HEK293 (cell line): ENCODE data around the gene ADPGK.

Source experiments
- GLIS1 ChIP-seq: fragments of 450-650 bp; formaldehyde crosslinking; IDR thresholded peaks from 2 replicates; pipeline ENCODE4 v1.5.1; 2016; ENCODE audit warnings: missing biosample characterization, missing genetic modification characterization
- OVOL3 ChIP-seq: fragments of 450-650 bp; formaldehyde crosslinking; IDR thresholded peaks from 2 replicates; pipeline ENCODE4 v1.5.1; 2016; ENCODE audit warnings: missing biosample characterization, missing genetic modification characterization
- PRDM10 ChIP-seq: fragments of 450-650 bp; formaldehyde crosslinking; IDR thresholded peaks from 2 replicates; pipeline ENCODE4 v1.5.1; 2016; ENCODE audit warnings: missing biosample characterization, missing genetic modification characterization
- SETDB1 ChIP-seq: IDR thresholded peaks from one replicate; pipeline ENCODE4 v1.6.1; 2017; ENCODE audit warnings: mild to moderate bottlenecking, low read length, moderate library complexity, mixed read lengths; ENCODE audit not compliant: insufficient read length
- TSHZ1 ChIP-seq: fragments of 450-650 bp; formaldehyde crosslinking; IDR thresholded peaks from 2 replicates; pipeline ENCODE4 v1.5.1; 2016; ENCODE audit warnings: missing biosample characterization, missing genetic modification characterization, borderline replicate concordance
- ZBTB10 ChIP-seq: fragments of 450-650 bp; formaldehyde crosslinking; IDR thresholded peaks from 2 replicates; pipeline ENCODE4 v1.5.1; 2016; ENCODE audit warnings: missing biosample characterization, missing genetic modification characterization
- ZBTB7A ChIP-seq: fragments of 450-650 bp; formaldehyde crosslinking; IDR thresholded peaks from 2 replicates; pipeline ENCODE4 v1.5.1; 2016; ENCODE audit warnings: low read depth, missing biosample characterization, missing genetic modification characterization
- ZEB2 ChIP-seq: fragments of 450-650 bp; formaldehyde crosslinking; IDR thresholded peaks from 2 replicates; pipeline ENCODE4 v1.5.1; 2016; ENCODE audit warnings: missing biosample characterization, missing genetic modification characterization
- ZNF112 ChIP-seq: fragments of 450-650 bp; formaldehyde crosslinking; IDR thresholded peaks from 2 replicates; pipeline ENCODE4 v1.5.0; 2017; ENCODE audit warnings: missing biosample characterization, missing genetic modification characterization
- ZNF175 ChIP-seq: fragments of 450-650 bp; formaldehyde crosslinking; IDR thresholded peaks from 2 replicates; pipeline ENCODE4 v1.5.1; 2016; ENCODE audit warnings: missing biosample characterization, missing genetic modification characterization
- ZNF202 ChIP-seq: fragments of 450-650 bp; formaldehyde crosslinking; IDR thresholded peaks from 2 replicates; pipeline ENCODE4 v1.5.1; 2016; ENCODE audit warnings: missing biosample characterization, missing genetic modification characterization, borderline replicate concordance
- ZNF239 ChIP-seq: fragments of 450-650 bp; formaldehyde crosslinking; IDR thresholded peaks from 2 replicates; pipeline ENCODE4 v1.5.1; 2016; ENCODE audit warnings: missing biosample characterization, missing genetic modification characterization
- ZNF24 ChIP-seq: fragments of 450-650 bp; formaldehyde crosslinking; IDR thresholded peaks from 2 replicates; pipeline ENCODE4 v1.5.1; 2016; ENCODE audit warnings: missing biosample characterization, missing genetic modification characterization
- ZNF654 ChIP-seq: fragments of 450-650 bp; formaldehyde crosslinking; IDR thresholded peaks from 2 replicates; pipeline ENCODE4 v1.5.1; 2016; ENCODE audit warnings: low read depth, missing biosample characterization, missing genetic modification characterization
- TF ChIP-seq, protein P1 (sequence below): fragments of 450-650 bp; formaldehyde crosslinking; IDR thresholded peaks from 2 replicates; pipeline ENCODE4 v1.5.1; 2016; ENCODE audit warnings: missing biosample characterization, missing genetic modification characterization

Gene ADPGK

GRCh38 chr15:72796515-72797337, 13.2 kb upstream of the ADPGK start (continued):
- TF ChIP-seq ZEB2 (tag by site-specific recombination) (peak; percentile 32; the same call in 1 of the 2 replicates), TSHZ1 (tag by site-specific recombination) (no peak), PRDM10 (tag by site-specific recombination) (0 out of 2 replicates have a peak, but pooled peaks have one; percentile 28), OVOL3 (tag by site-specific recombination) (no peak), ZNF175 (tag by site-specific recombination) (no peak), ZNF654 (tag by site-specific recombination) (no peak), GLIS1 (peak; percentile 56), ZBTB10 (tag by site-specific recombination) (no peak), ZNF112 (tag by site-specific recombination) (no peak), SETDB1 (no peak), ZNF202 (tag by site-specific recombination) (no peak), ZNF239 (tag by site-specific recombination) (no peak), ZNF24 (0 out of 2 replicates have a peak, but pooled peaks have one; percentile 37), ZBTB7A (no peak)
- TF ChIP-seq, protein P1, sequence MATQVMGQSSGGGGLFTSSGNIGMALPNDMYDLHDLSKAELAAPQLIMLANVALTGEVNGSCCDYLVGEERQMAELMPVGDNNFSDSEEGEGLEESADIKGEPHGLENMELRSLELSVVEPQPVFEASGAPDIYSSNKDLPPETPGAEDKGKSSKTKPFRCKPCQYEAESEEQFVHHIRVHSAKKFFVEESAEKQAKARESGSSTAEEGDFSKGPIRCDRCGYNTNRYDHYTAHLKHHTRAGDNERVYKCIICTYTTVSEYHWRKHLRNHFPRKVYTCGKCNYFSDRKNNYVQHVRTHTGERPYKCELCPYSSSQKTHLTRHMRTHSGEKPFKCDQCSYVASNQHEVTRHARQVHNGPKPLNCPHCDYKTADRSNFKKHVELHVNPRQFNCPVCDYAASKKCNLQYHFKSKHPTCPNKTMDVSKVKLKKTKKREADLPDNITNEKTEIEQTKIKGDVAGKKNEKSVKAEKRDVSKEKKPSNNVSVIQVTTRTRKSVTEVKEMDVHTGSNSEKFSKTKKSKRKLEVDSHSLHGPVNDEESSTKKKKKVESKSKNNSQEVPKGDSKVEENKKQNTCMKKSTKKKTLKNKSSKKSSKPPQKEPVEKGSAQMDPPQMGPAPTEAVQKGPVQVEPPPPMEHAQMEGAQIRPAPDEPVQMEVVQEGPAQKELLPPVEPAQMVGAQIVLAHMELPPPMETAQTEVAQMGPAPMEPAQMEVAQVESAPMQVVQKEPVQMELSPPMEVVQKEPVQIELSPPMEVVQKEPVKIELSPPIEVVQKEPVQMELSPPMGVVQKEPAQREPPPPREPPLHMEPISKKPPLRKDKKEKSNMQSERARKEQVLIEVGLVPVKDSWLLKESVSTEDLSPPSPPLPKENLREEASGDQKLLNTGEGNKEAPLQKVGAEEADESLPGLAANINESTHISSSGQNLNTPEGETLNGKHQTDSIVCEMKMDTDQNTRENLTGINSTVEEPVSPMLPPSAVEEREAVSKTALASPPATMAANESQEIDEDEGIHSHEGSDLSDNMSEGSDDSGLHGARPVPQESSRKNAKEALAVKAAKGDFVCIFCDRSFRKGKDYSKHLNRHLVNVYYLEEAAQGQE (tag by site-specific recombination), result no peak
- TF ChIP-seq, all 188 proteins: peak for 55
